ENCODE results near the gene TBX1. TPM values are rescaled to one million over a fixed set of nuclear protein-coding genes. Genes with fewer than 3 reads are reported as not detected.

Gene TBX1
- polyA plus RNA-seq (ENCODE audit: insufficient read length in 4 of 4), result under 1 TPM; 0.23 to 0.41 (median 0.35) TPM

- no peak for DNase-seq (ENCODE audit: low read depth in 4 of 4, low spot score in 2 of 4)
Measured at GRCh38 chr22:19760058-19760950, at the start of gene TBX1. Gene TBX1, plus strand, starts transcription at chr22:19760778. Its CDS starts 66 bp downstream, at chr22:19760844.

- DNase-seq (ENCODE audit: low read depth in 4 of 4, low spot score in 2 of 4), result no peak
Measured at GRCh38 chr22:19713245-19713644, 47.3 kb upstream of the TBX1 start.

DNA sequence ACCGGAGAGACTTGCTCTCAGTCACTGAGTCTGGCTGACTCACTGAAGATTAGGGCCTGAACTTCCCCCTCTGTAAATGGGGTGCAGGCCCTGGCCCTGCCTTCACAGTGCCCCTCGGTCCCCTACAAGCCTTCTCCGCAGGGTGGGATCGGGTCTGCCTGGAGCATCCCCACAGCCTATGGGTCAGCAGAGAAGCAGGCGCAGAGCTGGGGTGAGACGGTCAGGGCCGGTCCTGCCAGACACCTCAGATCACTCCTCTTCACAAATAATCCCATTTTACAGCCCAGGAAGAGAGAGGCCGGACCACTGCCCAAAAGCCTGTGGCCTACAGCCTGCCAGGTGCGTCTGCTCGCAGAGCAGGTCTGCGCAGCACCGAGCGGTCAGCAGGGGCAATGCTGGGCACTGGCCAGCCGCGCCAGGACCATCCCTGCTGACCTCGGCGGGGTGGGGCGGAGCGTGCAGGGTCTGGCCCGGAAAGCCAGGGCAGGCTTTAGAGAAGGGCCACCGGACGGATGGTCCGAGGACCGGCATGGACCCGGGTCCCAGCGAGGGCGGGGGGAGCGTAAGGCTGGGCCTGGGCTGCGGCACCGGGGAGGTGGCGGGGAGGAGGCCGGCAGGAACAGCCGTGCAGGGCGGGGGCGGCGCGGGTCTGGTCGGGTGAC is 46.8 kb upstream of the TBX1 start:
- DNase-seq (ENCODE audit: low read depth in 4 of 4, low spot score in 2 of 4), result no peak

- no peak for DNase-seq (ENCODE audit: low read depth in 4 of 4, low spot score in 2 of 4)
Measured at GRCh38 chr22:19714312-19715187, 46.0 kb upstream of the TBX1 start, which contains the start of gene SEPTIN5. Gene SEPTIN5, plus strand, starts transcription at chr22:19714503. Its CDS starts 86 bp downstream, at chr22:19714589.

- no peak for DNase-seq (ENCODE audit: low read depth in 4 of 4, low spot score in 2 of 4)
Measured at GRCh38 chr22:19715188-19715930, 45.2 kb upstream of the TBX1 start.

DNA sequence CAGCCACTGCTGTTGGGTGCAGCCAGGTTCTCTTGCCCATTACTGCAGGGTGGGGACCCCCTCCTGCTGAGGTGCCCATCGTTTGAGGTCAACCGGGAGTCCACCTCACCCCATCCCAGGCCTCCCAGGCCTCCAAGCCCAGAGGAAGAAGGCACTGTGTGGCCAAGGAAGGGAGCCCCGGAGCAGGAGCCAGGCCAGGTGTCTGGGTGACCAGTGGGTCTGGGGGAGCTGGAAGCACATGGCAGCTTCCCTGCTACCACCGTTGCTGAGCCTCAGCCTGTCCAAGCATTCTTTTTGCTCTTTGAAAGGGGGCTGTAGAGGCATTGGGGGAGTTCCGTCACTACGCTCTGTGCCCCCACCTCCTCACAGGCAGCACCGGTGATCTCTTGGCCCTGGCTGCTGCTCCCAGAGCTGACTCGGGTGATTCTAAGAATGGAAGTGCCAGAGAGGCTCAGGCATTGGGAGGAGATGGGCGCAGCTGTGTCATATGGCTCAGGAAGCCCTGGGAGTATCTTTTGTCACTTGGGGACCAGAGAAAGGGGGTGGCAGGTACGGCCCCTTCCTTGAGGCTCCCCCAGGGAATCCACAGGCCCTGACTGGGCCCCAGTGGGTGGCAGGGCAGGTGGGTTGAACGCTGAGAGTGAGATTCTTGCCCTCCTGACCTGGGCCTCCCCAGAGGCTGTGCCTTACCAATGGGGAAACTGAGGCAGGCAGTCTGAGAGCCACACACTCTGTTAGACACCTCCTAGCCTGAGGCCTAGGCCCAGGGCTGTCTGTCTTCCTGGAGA is 44.3 kb upstream of the TBX1 start:
- no peak for DNase-seq (ENCODE audit: low read depth in 4 of 4, low spot score in 2 of 4)

DNA sequence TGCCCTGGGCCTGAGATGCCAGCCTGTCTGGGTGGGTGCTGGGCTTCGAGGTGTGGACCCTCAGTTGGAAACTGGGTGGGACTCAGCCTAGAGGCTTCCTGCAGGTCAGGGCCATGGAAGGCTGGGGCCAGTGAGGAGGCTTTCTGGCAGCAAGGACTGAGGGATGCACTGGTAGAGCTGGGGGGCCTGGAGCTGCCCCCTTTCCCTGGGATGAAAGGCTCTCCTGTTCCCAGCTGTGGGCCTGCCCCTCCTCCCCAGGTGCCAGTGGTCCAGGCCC is 43.8 kb upstream of the TBX1 start:
- no peak for DNase-seq (ENCODE audit: low read depth in 4 of 4, low spot score in 2 of 4)

DNA sequence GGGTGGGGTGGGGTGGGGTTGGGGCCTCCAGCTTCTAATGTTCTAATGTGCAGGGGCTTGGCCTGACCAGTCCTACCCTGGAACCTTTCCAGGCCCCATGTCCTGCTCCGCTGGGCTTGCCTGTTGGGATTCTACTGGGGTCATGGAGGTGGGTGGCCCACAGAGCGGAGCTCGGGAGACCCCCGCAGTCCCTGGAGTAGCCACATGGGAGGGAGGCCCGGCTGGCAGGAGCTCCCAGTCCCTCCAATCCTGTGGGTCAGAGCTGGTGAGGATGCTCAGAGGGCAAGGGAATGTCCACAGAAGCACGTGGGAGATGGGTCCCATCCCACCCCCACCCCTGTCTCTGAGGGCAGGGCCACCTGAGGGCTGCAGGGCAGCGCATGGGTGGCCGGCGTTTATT is 43.4 kb upstream of the TBX1 start:
- DNase-seq (ENCODE audit: low read depth in 4 of 4, low spot score in 2 of 4), result no peak

DNA sequence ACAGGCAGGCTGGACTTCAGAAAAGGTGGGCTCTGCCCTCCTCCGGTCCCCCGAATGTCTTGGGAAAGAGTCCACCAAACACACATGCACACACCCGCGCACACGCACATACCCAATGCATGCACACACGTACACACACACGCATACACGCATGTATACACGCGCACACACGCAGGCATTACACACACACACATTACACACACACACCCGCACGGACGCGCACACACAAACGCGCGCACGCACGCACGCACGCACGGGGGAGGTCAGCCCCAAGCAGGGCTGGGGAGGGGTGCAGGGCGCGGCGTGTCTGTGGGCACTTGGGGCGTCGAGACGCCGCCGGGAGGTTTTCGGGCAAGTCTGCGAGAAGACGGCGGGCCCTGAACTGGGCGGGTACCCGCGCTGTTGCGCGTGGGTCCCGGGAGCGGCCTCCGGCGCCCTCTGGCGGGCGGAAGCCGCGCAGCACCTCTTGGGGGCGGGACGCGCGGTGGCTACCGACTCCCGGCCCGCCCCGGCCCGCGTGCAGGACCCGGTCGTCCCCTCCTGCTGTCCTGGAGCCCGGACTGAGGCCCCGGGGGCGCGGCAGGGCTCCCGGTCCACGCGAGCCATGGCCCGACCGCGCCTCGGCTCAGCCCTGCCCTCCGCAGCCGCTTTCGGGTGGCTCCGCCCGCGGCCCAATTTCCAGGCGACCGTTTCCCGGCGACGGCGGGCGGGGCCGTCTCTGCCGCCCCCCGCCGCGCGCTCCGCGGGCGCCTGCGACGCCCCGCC is 42.7 kb upstream of the TBX1 start:
- peak in 1 of 4 donors; percentile 56 for DNase-seq (ENCODE audit: low read depth in 4 of 4, low spot score in 2 of 4)

DNA sequence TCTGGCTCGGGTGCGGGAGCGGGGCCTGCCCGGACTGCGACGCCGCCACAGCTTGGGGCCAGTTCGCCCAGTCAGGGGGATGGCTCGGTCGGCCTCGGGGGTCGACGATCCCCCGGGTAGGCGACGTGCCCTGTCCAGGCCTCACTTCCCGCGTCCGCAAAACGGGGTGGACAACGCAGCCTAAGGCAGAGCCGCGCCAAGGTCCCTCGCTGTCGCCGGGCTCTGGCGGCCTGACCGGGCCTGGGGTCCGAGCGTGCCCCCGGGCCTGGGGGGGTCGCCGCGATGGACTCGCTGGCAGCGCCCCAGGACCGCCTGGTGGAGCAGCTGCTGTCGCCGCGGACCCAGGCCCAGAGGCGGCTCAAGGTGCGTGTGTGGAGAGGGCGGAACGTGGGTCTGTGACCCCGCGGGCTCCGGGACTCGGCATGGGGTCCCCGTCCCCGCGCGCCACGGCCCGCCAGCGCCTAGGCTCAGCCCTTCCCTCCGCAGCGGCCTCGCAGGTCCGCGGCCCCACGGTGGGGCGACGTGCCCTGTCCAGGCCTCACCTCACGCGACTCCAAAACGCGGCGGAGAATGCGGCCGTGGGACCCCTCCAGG is 42.0 kb upstream of the TBX1 start:
- no peak for DNase-seq (ENCODE audit: low read depth in 4 of 4, low spot score in 2 of 4)

GRCh38 chr22:19719050-19719482 is 41.5 kb upstream of the TBX1 start:
- DNase-seq (ENCODE audit: low read depth in 4 of 4, low spot score in 2 of 4), result no peak

GRCh38 chr22:19719488-19720021 is 41.0 kb upstream of the TBX1 start:
- DNase-seq (ENCODE audit: low read depth in 4 of 4, low spot score in 2 of 4), result no peak

DNA sequence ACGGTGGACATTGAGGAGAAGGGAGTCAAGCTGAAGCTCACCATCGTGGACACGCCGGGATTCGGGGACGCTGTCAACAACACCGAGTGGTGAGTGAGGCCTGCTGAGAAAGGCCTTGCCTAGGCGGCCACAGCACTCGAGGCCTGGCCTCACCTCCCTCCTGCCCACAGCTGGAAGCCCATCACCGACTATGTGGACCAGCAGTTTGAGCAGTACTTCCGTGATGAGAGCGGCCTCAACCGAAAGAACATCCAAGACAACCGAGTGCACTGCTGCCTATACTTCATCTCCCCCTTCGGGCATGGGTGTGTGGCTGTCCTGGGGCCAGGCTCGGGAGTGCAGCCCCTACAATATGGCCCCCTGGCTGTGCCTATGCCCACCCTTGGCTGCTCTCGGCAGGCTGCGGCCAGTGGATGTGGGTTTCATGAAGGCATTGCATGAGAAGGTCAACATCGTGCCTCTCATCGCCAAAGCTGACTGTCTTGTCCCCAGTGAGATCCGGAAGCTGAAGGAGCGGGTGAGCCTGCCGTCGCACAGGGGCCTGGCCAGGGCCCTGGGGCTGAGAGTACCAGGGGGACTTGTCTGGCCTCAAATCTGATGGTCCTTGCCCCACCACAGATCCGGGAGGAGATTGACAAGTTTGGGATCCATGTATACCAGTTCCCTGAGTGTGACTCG is 40.3 kb upstream of the TBX1 start:
- no peak for DNase-seq (ENCODE audit: low read depth in 4 of 4, low spot score in 2 of 4)

- DNase-seq (ENCODE audit: low read depth in 4 of 4, low spot score in 2 of 4), result no peak
Measured at GRCh38 chr22:19720999-19721329, 39.6 kb upstream of the TBX1 start.

GRCh38 chr22:19721330-19722177 is 39.0 kb upstream of the TBX1 start:
- DNase-seq (ENCODE audit: low read depth in 4 of 4, low spot score in 2 of 4), result no peak

DNA sequence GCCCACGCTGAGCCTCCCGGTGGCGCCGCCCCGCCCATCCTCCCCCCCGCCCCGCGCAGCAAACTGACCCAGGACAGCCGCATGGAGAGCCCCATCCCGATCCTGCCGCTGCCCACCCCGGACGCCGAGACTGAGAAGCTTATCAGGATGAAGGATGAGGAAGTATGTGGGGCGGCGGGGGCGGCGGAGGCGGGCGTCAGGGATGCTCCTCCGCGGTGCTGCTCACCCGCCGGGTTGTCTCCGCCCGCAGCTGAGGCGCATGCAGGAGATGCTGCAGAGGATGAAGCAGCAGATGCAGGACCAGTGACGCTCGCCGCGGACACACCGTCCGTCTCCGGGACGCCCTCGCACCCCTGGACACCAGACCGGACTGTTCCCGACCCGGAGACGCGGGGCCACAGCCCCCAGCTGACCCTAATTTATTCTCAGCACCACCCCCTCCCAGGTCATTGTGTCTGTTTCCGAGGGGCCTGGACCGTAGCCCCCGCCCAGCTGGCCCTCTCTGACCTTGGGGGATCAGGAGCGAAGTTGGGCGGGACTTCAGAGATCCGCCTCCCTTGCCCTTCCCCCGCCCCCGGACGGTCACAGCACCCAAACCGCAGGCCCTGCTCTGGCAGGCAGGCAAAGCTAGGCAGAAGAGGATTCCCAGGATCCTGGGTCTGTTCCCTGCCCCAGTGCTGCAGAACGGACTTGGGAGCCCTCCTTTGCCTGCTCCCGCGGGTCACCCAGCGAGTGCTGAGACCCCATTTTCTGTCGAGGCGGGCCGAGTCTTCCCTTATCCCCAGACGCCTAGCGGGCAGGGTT is 38.2 kb upstream of the TBX1 start:
- DNase-seq (ENCODE audit: low read depth in 4 of 4, low spot score in 2 of 4), result no peak
